Osteocyte (in vitro differentiated cells): Measurements from ENCODE around the gene KLK5. TPM values are rescaled to one million over a fixed set of nuclear protein-coding genes. Genes with fewer than 3 reads are reported as not detected.

Experiments used
- DNase-seq: peaks from one replicate; pipeline ENCODE4 v3.0.0; 2021; ENCODE audit warnings: mixed read lengths; ENCODE audit not compliant: unreplicated experiment; ENCODE audit errors: extremely low spot score
- H3K27ac Mint-ChIP-seq: one replicate; pipeline ENCODE4 v1.8.0; 2021; ENCODE audit warnings: mild to moderate bottlenecking, mixed read lengths; ENCODE audit not compliant: unreplicated experiment
- H3K27me3 Mint-ChIP-seq: one replicate; pipeline ENCODE4 v1.8.0; 2021; ENCODE audit warnings: mixed read lengths; ENCODE audit not compliant: unreplicated experiment
- H3K36me3 Mint-ChIP-seq: one replicate; pipeline ENCODE4 v1.8.0; 2021; ENCODE audit warnings: mixed read lengths; ENCODE audit not compliant: unreplicated experiment
- H3K4me1 Mint-ChIP-seq: one replicate; pipeline ENCODE4 v1.8.0; 2021; ENCODE audit warnings: mixed read lengths; ENCODE audit not compliant: unreplicated experiment
- H3K4me3 Mint-ChIP-seq: one replicate; pipeline ENCODE4 v1.8.0; 2021; ENCODE audit warnings: mild to moderate bottlenecking, moderate library complexity, mixed read lengths; ENCODE audit not compliant: unreplicated experiment
- H3K9me3 Mint-ChIP-seq: one replicate; pipeline ENCODE4 v1.8.0; 2021; ENCODE audit warnings: mixed read lengths; ENCODE audit not compliant: unreplicated experiment
- total RNA-seq: library from RNA; stranded (reverse); gene quantifications from 2 replicates; pipeline ENCODE4 v1.2.1, GENCODE V29; 2021
- TF ChIP-seq, protein P1 (sequence below): fragments of 200-600 bp; sonication (generic); IDR thresholded peaks from 2 replicates; pipeline ENCODE4 v1.5.0; 2021; ENCODE audit warnings: antibody characterized with exemption, mild to moderate bottlenecking, moderate library complexity

The KLK5 gene
- total RNA-seq, 1 donor from 2014 or later, result not detected

DNA sequence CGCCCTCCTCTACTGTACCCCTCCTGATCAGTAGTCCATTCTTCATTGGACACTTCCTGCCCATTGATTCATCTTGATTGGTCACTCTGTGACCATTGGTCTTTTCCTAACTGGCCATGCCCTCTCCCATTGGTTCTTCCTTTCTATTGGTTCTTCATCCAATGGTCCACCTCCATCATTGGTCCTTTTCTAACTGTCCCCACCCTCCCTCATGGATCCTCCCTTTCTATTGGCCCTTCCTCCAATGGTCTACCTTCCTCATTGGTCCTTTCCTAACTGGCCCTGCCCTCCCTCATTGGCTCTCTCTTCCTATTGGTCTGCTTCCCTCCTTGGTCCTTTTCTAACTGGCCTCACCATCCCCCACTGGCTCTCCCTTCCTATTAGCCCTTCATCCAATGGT is 9.4 kb upstream of the KLK5 start:
- peaks cover 33% of the 10 kb centered on the region for H3K9me3 Mint-ChIP-seq
- no peak overlapping the region for H3K4me3 Mint-ChIP-seq
- TF ChIP-seq, protein P1, sequence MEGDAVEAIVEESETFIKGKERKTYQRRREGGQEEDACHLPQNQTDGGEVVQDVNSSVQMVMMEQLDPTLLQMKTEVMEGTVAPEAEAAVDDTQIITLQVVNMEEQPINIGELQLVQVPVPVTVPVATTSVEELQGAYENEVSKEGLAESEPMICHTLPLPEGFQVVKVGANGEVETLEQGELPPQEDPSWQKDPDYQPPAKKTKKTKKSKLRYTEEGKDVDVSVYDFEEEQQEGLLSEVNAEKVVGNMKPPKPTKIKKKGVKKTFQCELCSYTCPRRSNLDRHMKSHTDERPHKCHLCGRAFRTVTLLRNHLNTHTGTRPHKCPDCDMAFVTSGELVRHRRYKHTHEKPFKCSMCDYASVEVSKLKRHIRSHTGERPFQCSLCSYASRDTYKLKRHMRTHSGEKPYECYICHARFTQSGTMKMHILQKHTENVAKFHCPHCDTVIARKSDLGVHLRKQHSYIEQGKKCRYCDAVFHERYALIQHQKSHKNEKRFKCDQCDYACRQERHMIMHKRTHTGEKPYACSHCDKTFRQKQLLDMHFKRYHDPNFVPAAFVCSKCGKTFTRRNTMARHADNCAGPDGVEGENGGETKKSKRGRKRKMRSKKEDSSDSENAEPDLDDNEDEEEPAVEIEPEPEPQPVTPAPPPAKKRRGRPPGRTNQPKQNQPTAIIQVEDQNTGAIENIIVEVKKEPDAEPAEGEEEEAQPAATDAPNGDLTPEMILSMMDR, result no peak
- H3K4me1 Mint-ChIP-seq, result no peaks in the 10 kb centered on the region
- no peak overlapping the region for H3K27ac Mint-ChIP-seq
- H3K36me3 Mint-ChIP-seq, result no peaks in the 10 kb centered on the region
- no peaks in the 10 kb centered on the region for H3K27me3 Mint-ChIP-seq
- DNase-seq, result no peak

DNA sequence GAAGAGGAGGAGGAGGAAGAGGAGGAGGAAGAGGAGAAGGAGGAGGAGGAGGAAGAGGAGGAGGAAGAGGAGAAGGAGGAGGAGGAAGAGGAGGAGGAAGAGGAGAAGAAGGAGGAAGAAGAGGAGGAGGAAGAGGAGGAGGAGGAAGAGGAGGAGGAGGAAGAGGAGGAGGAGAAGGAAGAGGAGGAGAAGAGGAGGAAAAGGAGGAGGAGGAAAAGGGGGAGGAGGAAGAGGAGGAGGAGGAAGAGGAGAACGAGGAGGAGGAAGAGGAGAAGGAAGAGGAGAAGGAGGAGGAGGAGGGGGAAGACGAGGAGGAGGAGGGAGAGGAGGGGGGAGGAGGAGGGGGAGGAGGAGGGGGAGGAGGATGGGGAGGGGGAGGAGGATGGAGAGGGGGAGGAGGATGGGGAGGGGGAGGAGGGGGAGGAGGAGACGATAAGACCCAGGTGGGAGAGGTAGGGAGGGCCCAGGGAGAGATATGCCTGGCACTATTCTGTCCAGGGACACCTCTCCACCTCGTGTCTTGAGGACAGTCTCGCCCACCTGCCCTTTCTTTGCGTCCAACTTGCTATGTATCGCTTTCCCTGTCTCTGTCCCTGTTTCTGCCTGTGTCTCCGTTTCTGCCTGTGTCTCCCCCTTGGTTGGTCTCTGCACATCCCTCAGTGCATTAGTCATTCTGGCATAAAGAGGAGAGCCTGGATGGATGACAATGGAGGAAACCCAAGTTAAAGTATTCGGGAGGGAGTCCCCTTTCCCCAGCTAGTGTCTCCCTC is 7.1 kb upstream of the KLK5 start:
- Mint-ChIP-seq H3K27me3 (no peaks in the 10 kb centered on the region), H3K9me3 (peaks cover 28% of the 10 kb centered on the region), H3K4me1 (no peaks in the 10 kb centered on the region), H3K36me3 (no peaks in the 10 kb centered on the region), H3K4me3 (no peak overlapping the region), H3K27ac (no peak overlapping the region)
- no peak for DNase-seq
- TF ChIP-seq, protein P1, result no peak

DNA sequence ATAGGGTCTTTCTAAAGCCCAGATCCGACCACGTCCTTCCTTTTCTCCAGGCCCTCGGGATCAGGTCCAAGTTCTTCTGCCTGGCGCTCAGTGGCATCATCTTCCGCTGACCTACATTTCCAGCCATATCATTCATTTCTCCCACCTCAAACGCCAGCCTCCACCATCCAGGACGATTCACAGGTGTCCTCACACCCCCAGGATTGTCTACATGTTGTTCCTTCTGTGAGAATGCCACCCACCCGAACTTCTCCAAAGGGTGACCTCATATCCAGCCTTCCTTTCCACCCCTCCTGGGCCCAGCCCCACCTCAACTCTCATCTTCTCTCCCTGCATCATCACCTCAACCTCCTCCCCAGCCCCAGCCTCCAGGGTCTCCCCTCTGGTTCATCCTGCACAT is 4.7 kb upstream of the KLK5 start:
- Mint-ChIP-seq H3K27ac (no peak overlapping the region), H3K4me3 (no peak overlapping the region), H3K9me3 (peaks cover 21% of the 10 kb centered on the region), H3K36me3 (no peaks in the 10 kb centered on the region), H3K4me1 (no peaks in the 10 kb centered on the region), H3K27me3 (no peaks in the 10 kb centered on the region)
- TF ChIP-seq, protein P1, result no peak
- no peak for DNase-seq

DNA sequence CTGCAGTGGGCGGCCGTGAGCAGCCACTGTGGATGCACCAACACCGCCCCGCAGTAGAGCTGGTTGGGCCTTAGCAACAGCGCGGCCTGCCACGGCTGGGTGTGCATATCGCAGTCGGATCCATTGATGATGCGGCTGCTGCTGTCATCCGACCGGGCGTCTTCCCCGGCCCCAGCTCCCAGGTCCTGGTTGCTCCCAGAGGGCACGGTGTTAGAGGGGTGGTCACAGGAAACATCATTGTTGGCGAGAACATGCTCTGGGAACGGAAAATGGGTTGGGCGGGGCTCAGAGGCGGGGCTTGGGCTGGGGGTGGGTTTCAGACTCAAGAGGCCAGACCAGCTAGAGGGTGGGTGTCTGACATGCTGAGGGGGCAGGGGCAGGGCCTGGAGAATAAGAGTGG is 3.0 kb downstream of the KLK5 start:
- peaks cover 5% of the 10 kb centered on the region for H3K9me3 Mint-ChIP-seq
- no peak overlapping the region for H3K4me3 Mint-ChIP-seq
- H3K4me1 Mint-ChIP-seq, result no peaks in the 10 kb centered on the region
- H3K27me3 Mint-ChIP-seq, result no peaks in the 10 kb centered on the region
- DNase-seq, result no peak
- H3K36me3 Mint-ChIP-seq, result no peaks in the 10 kb centered on the region
- TF ChIP-seq, protein P1, result no peak
- no peak overlapping the region for H3K27ac Mint-ChIP-seq

DNA sequence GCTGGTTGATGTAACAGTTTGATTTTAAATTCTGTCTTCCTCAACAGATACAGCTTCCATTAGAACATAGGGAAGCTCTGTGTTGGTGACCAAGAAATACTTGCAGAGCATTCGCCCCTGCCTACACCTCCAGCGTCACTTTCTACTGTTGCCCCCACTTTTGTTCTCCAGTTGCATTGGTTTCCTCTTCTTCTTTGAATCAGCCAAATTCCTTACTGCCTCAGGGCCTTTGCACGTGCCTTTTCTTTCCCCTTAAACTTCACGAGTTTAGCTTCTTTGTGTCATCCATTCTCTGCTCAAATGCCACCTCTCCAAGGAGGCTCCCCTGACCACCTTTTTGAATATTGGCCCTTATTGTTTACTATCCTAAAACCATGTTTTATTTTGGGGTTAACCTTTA is 5.7 kb downstream of the KLK5 start:
- H3K4me1 Mint-ChIP-seq, result no peaks in the 10 kb centered on the region
- no peak for DNase-seq
- no peaks in the 10 kb centered on the region for H3K36me3 Mint-ChIP-seq
- no peak overlapping the region for H3K4me3 Mint-ChIP-seq
- peaks cover 5% of the 10 kb centered on the region for H3K9me3 Mint-ChIP-seq
- no peak overlapping the region for H3K27ac Mint-ChIP-seq
- no peaks in the 10 kb centered on the region for H3K27me3 Mint-ChIP-seq
- TF ChIP-seq, protein P1, result no peak
